AG09309 (cell line): ENCODE results near the gene SIL1.

ENCODE experiments used
- DNase-seq: peaks from one replicate; pipeline ENCODE4 v3.0.0-alpha.2; 2010; ENCODE audit warnings: low read depth
- H3K4me3 ChIP-seq: 2 replicates; pipeline ENCODE4 v1.5.1; 2011; ENCODE audit warnings: mild to moderate bottlenecking, low read depth, low read length, moderate library complexity; ENCODE audit not compliant: control insufficient read depth
- CTCF ChIP-seq: IDR thresholded peaks from 2 replicates; pipeline ENCODE4 v1.5.1; 2011; ENCODE audit warnings: mild to moderate bottlenecking, low read depth, low read length, inconsistent platforms; ENCODE audit not compliant: insufficient read depth, control insufficient read depth; ENCODE audit errors: missing control alignments

SIL1 gene

DNA sequence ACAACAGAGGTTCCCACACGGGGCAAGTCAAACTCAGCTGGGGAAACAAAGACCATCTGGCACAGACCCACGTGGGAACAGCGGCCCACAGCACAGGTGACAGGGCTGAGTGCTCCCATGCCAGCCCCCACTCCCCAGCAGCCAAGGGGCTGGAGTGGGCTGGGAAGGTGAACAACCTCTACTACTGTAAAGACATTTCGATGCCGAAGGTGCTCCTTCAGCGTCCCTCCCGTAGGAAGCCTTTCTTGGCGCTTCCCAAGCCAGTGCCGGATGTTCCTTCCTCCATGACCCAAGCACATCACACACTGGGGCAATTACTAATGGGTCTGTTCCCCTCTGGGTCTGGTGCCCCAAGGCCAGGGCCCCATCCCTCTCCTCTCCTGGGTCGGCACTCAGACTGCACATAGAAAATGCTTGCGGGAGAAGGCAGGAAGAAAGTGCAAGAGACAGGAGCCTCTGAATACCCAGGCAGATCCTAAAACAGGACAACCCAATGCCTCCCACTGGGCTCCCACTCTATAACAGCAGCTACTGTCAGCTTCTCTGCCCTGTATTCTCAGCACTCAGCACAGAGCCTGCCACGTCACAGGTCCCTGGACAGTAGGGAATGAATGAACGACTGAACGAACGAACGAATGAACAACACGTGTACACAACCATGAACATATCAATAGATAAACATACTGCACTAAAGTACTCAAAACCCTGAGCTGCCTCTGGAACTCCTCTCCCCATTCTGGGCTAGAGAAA, 246.0 kb downstream of the SIL1 start:
- no peak for DNase-seq

DNA sequence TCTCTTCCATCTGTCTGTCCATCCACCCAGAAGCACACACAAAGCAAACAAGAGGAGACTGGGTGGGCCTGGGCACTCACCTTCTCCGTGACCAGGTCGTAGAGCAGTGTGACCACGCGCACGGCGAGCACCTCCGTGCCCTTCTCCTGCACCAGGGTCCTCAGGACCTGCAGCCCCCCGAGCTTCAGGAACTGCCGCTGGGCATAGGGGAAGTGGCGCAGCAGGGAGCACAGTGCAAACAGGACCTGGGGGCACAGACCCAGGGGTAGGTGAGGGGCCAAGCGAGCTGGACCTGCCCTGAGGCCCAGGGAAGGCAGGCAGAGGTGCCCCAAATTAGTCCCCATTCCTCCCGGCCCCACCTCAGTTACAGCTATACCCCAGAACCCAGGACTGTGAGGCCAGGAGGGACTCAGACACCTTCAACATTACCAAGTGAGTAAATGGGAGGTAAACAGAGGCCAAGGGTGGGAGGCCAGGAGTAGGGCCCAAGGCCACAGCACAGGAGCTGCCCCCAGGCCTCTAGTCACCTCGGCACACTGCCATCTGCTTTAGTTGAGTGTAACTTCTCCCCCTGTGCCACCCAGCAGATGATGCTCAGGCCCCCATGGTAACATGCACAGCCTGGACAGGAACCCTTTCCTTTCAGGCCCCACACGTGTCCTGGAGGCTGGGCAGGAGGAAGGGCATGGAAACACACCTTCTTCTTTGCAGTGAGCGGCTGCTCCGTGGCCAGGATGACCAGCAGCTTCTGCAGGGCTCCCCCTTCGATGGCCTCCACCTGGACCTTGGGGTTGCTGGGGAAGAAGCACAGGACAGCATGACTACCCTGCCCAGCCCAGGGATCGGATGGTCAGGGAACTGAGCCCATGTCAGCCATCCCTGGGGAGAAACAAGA, 246.8 kb downstream of the SIL1 start:
- TF ChIP-seq CTCF: no peak
- H3K4me3 ChIP-seq: no peak overlapping the region
- no peak for DNase-seq

More for the DNA sequence above, 246.0 kb downstream of the SIL1 start:
- no peak overlapping the region for H3K4me3 ChIP-seq
- TF ChIP-seq CTCF: no peak

GRCh38 chr5:138950421-138951031, 247.6 kb downstream of the SIL1 start:
- no peak for TF ChIP-seq CTCF
- no peak for DNase-seq
- H3K4me3 ChIP-seq: no peak overlapping the region

DNA sequence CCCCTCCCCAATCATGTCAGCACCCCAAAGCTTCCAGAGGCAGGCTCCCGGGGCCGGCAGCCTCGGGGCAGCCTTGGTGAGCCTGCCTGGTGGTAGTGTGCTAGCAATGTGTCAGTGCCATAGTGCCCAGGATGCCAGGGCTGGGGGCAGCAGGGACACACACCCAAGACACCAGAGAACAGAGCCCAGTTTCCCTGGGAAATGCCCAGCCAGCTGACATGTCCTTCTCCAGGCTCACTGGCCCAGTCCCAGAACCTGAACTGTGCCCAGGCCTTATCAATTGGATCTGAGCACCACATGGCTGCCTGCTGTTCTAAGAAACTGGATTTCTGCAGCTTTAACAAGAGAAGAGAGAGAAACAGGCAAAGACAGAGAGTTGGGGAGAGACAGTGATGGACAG, 248.2 kb downstream of the SIL1 start:
- TF ChIP-seq CTCF: no peak
- no peak overlapping the region for H3K4me3 ChIP-seq
- DNase-seq: no peak

- DNase-seq: no peak
- TF ChIP-seq CTCF: no peak
- no peak overlapping the region for H3K4me3 ChIP-seq
Observed at GRCh38 chr5:138949223-138949574, 249.0 kb downstream of the SIL1 start.

GRCh38 chr5:138948471-138949222, 249.5 kb downstream of the SIL1 start:
- TF ChIP-seq CTCF: no peak
- no peak for DNase-seq
- H3K4me3 ChIP-seq: no peak overlapping the region
